GM12878 (cell line): ENCODE data around the gene ASH1L. TPM values are rescaled to one million over a fixed set of nuclear protein-coding genes. Genes with fewer than 3 reads are reported as not detected.
A peak's percentile ranks its signal among the peaks of the same experiment; 100 is the strongest.

Experiments
- BHLHE40 ChIP-seq, 2 experiments: fragments of 450-650 bp in 1 of 2; IDR thresholded peaks; 2 replicates each; pipeline ENCODE4 v1.6.1; 2011 to 2017; ENCODE audit warnings: low read depth in 2 of 2, borderline replicate concordance in 1 of 2, improper control_type of control experiment in 1 of 2, low read length in 1 of 2, mild to moderate bottlenecking in 1 of 2
- CHD1 ChIP-seq: IDR thresholded peaks from 2 replicates; pipeline ENCODE4 v1.6.1; 2012; ENCODE audit warnings: low read depth, low read length, improper control_type of control experiment
- CHD4 ChIP-seq: fragments of 200-600 bp; sonication (generic); IDR thresholded peaks from 2 replicates; pipeline ENCODE4 v1.6.1; 2016; ENCODE audit warnings: mild to moderate bottlenecking
- CREB1 ChIP-seq: IDR thresholded peaks from 2 replicates; pipeline ENCODE4 v1.6.1; 2012; ENCODE audit warnings: low read depth, mild to moderate bottlenecking, inconsistent platforms
- CTCF ChIP-seq, 3 experiments: IDR thresholded peaks in 2 of 3; conservative IDR thresholded peaks in 1 of 3; 2 replicates each; pipeline ENCODE4 v1.5.1; 2011; ENCODE audit warnings: low read depth in 3 of 3, low read length in 3 of 3, mild to moderate bottlenecking in 3 of 3, control low read depth in 2 of 3, moderate library complexity in 2 of 3, inconsistent platforms in 1 of 3, mixed read lengths in 1 of 3; ENCODE audit not compliant: control insufficient read depth in 2 of 3, insufficient read depth in 1 of 3; ENCODE audit errors: extremely low read depth in 1 of 3
- ETV6 ChIP-seq, 2 experiments: fragments of 450-650 bp in 1 of 2; IDR thresholded peaks in 1 of 2; conservative IDR thresholded peaks in 1 of 2; 2 replicates each; pipeline ENCODE4 v1.6.1; 2014; ENCODE audit warnings: antibody characterized with exemption in 1 of 2, borderline replicate concordance in 1 of 2, low read depth in 1 of 2, mild to moderate bottlenecking in 1 of 2, moderate library complexity in 1 of 2
- FOXM1 ChIP-seq: IDR thresholded peaks from 2 replicates; pipeline ENCODE4 v1.6.1; 2012; ENCODE audit warnings: low read depth, mild to moderate bottlenecking, inconsistent platforms, low read length, moderate library complexity
- GABPA ChIP-seq: IDR thresholded peaks from 2 replicates; pipeline ENCODE4 v1.6.1; 2014; ENCODE audit warnings: antibody characterized with exemption, low read depth, mild to moderate bottlenecking, inconsistent platforms
- HSF1 ChIP-seq: fragments of 150-350 bp; IDR thresholded peaks from 2 replicates; pipeline ENCODE4 v1.6.1; 2014; ENCODE audit warnings: mild to moderate bottlenecking, low read depth, low read length
- IRF3 ChIP-seq: fragments of 450-650 bp; IDR thresholded peaks from 2 replicates; pipeline ENCODE4 v1.6.1; 2014; ENCODE audit warnings: mild to moderate bottlenecking
- PAX8 ChIP-seq: fragments of 450-650 bp; IDR thresholded peaks from 2 replicates; pipeline ENCODE4 v1.6.1; 2017; ENCODE audit warnings: mild to moderate bottlenecking, moderate library complexity
- RUNX3 ChIP-seq: IDR thresholded peaks from 2 replicates; pipeline ENCODE4 v1.6.1; 2012; ENCODE audit warnings: low read length, inconsistent platforms
- USF2 ChIP-seq: IDR thresholded peaks from 2 replicates; pipeline ENCODE4 v1.6.1; 2011; ENCODE audit warnings: low read depth, low read length, improper control_type of control experiment, borderline replicate concordance
- ZNF622 ChIP-seq: fragments of 450-650 bp; IDR thresholded peaks from 2 replicates; pipeline ENCODE4 v1.6.1; 2017; ENCODE audit warnings: mild to moderate bottlenecking, inconsistent platforms
- ZNF687 ChIP-seq: fragments of 450-650 bp; IDR thresholded peaks from 2 replicates; pipeline ENCODE4 v1.6.1; 2017; ENCODE audit warnings: mild to moderate bottlenecking, moderate library complexity
- ZZZ3 ChIP-seq: IDR thresholded peaks from 2 replicates; pipeline ENCODE4 v1.6.1; 2011; ENCODE audit warnings: low read depth; ENCODE audit not compliant: control insufficient read depth, insufficient read length
- polyA plus RNA-seq, 11 experiments: library from polyadenylated mRNA; depleted of rRNA in 4 of 11; unstranded in 6 of 11; stranded (reverse) in 5 of 11; fragments of >200 nt; fragmentation: Nextera tagmentation in 4 of 11; fragmentation: Illumina TruSeq in 1 of 11; extraction: Ambion mirVana in 4 of 11; extraction: Trizol in 1 of 11; gene quantifications; 1 replicate in 1 of 11; 2 replicates in 10 of 11; pipeline versions ENCODE4 v1.2.1 to v1.2.3, GENCODE V29; 2011 to 2016; ENCODE audit warnings: inconsistent platforms in 2 of 11, missing spikeins in 2 of 11, low read depth in 1 of 11
- total RNA-seq, 4 experiments: library from RNA; depleted of rRNA in 3 of 4; stranded (reverse); fragments of >200 nt in 3 of 4; fragmentation: Illumina TruSeq in 1 of 4; extraction: Trizol in 1 of 4; gene quantifications; 2 replicates each; pipeline versions ENCODE4 v1.2.1 to v1.2.3, GENCODE V29; 2013 to 2021

ASH1L gene
- total and polyA plus RNA-seq, 10 of the 15 experiments (the other 5 are each of a cell fraction or from before 2014, with no cell fraction given), result 1.7 to 23.9 (median 16.6) TPM

- peak; percentile 72; the same call in 1 of the 2 replicates for TF ChIP-seq ZNF687
- 0 out of 2 replicates have a peak, but pooled peaks have one; percentile 47 for TF ChIP-seq HSF1
- no peak for TF ChIP-seq ZZZ3
- TF ChIP-seq IRF3, result 0 out of 2 replicates have a peak, but pooled peaks have one; percentile 53
- TF ChIP-seq GABPA, result no peak
- TF ChIP-seq RUNX3, result peak; percentile 50
- no peak for TF ChIP-seq PAX8
- no peak for TF ChIP-seq CTCF (IDR thresholded peaks at IDR 0.05 in 2 of 3, conservative IDR thresholded peaks at IDR 0.05 in 1 of 3; ENCODE audit: control insufficient read depth in 2 of 3, extremely low read depth in 1 of 3, insufficient read depth in 1 of 3, low read depth in 3 of 3, low read length in 3 of 3)
- TF ChIP-seq CHD4, result no peak
- TF ChIP-seq CREB1, result peak; percentile 30
- TF ChIP-seq ZNF622, result no peak
- TF ChIP-seq ETV6 (conservative IDR thresholded peaks at IDR 0.05 in 1 of 2, IDR thresholded peaks at IDR 0.05 in 1 of 2; ENCODE audit: borderline replicate concordance in 1 of 2, low read depth in 1 of 2), result no peak
- peak; percentile 94 to 99 for TF ChIP-seq BHLHE40 (IDR thresholded peaks at IDR 0.05; ENCODE audit: borderline replicate concordance in 1 of 2, low read depth in 2 of 2, low read length in 1 of 2)
- TF ChIP-seq CHD1, result peak; percentile 97
- no peak for TF ChIP-seq USF2
- TF ChIP-seq FOXM1, result no peak
These were observed at the start of gene ASH1L (continued) for GRCh38 chr1:155562581-155563376.
